DND-41 (cell line): ENCODE measurements around the gene NLRP8.

Experiments
- ATAC-seq: fragments of 200-7000 bp; cut with Tn5 transposase; 3 replicates; pipeline ENCODE4 v1.9.1; 2021; ENCODE audit warnings: low read depth; ENCODE audit not compliant: insufficient read depth
- DNase-seq: peaks from one replicate; pipeline ENCODE4 v3.0.0-alpha.2; 2020
- H2AFZ ChIP-seq: 2 replicates; pipeline ENCODE4 v1.6.0; 2012; ENCODE audit warnings: low read depth, low read length
- H3K27ac ChIP-seq: 2 replicates; pipeline ENCODE4 v1.5.1; 2012; ENCODE audit warnings: low read length, inconsistent platforms
- H3K27me3 ChIP-seq: fragments of 200-600 bp; sonication (generic); 2 replicates; pipeline ENCODE4 v1.6.0; 2012; ENCODE audit warnings: low read length, mild to moderate bottlenecking, inconsistent platforms; ENCODE audit not compliant: insufficient read depth, poor library complexity
- H3K36me3 ChIP-seq: 2 replicates; pipeline ENCODE4 v1.5.1; 2012; ENCODE audit warnings: low read length, inconsistent platforms; ENCODE audit not compliant: insufficient read depth
- H3K4me1 ChIP-seq: 2 replicates; pipeline ENCODE4 v1.5.1; 2012; ENCODE audit warnings: mild to moderate bottlenecking, low read length; ENCODE audit not compliant: insufficient read depth
- H3K4me2 ChIP-seq: 2 replicates; pipeline ENCODE4 v1.6.0; 2012; ENCODE audit warnings: mild to moderate bottlenecking, moderate library complexity, low read length, inconsistent platforms; ENCODE audit not compliant: insufficient read depth
- H3K4me3 ChIP-seq, 2 experiments: fragments of 200-600 bp in 1 of 2; shearing (Covaris generic) in 1 of 2; 2 replicates each; pipeline ENCODE4 v1.5.1; 2012 to 2016; ENCODE audit warnings: inconsistent platforms in 2 of 2, low read length in 2 of 2, mild to moderate bottlenecking in 2 of 2, low read depth in 1 of 2, moderate library complexity in 1 of 2
- H3K79me2 ChIP-seq: 2 replicates; pipeline ENCODE4 v1.6.0; 2012; ENCODE audit warnings: low read length, inconsistent platforms; ENCODE audit not compliant: insufficient read depth
- H3K9ac ChIP-seq: 2 replicates; pipeline ENCODE4 v1.6.0; 2012; ENCODE audit warnings: low read depth, mild to moderate bottlenecking, inconsistent platforms, low read length, moderate library complexity
- H3K9me3 ChIP-seq: 2 replicates; pipeline ENCODE4 v1.5.1; 2012; ENCODE audit warnings: low read length, moderate library complexity, mild to moderate bottlenecking, inconsistent platforms; ENCODE audit not compliant: insufficient read depth, severe bottlenecking
- H4K20me1 ChIP-seq: 2 replicates; pipeline ENCODE4 v1.6.0; 2012; ENCODE audit warnings: low read length; ENCODE audit not compliant: insufficient read depth
- EZH2 ChIP-seq: IDR thresholded peaks from 3 replicates; pipeline ENCODE4 v1.6.1; 2012; ENCODE audit warnings: borderline replicate concordance, low read depth, mild to moderate bottlenecking, moderate library complexity, low read length, inconsistent platforms; ENCODE audit not compliant: severe bottlenecking
- TF ChIP-seq, protein P1 (sequence below): IDR thresholded peaks from 2 replicates; pipeline ENCODE4 v1.5.1; 2012; ENCODE audit warnings: borderline replicate concordance, low read length, moderate library complexity, mild to moderate bottlenecking; ENCODE audit not compliant: poor library complexity, severe bottlenecking; ENCODE audit errors: extremely low read depth

The NLRP8 gene

DNA sequence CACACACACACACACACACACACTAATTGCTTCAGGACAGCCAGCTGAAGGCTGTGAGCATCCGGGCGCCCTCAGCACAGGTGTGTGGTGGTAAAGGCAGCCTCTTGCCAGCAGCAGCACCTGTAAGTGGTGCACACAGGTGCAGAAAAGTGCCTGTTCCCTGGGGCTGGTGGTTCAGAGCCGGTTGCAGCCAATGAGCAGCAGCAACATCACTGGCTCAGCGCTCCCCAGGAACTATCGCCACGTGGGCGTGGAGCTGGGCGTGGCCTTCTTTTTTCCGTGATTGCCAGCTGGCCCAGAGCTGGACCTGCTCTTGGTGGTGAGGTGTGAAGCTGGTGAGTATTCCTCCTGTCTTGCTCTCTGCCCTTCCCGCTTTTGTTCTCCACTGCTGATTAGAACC is 38.9 kb downstream of the NLRP8 start, which contains the start of gene NLRP5:
Gene NLRP5 (plus strand): TSS at position 289 of the 400 bp plus-strand sequence.
- Histone ChIP-seq H3K4me2 (no peak within 1 kb of the TSS), H3K9ac (no peak within 1 kb of the TSS), H3K36me3 (no peaks in the 10 kb centered on the region), H3K27me3 (no peaks in the 10 kb centered on the region), H4K20me1 (no peaks in the 10 kb centered on the region), H3K4me3 (no peak within 1 kb of the TSS), H3K9me3 (no peaks in the 10 kb centered on the region), H3K79me2 (no peaks in the 10 kb centered on the region), H3K4me1 (no peaks in the 10 kb centered on the region), H3K27ac (no peak within 1 kb of the TSS), H2AFZ (no peak within 1 kb of the TSS)
- DNase-seq (no peak), ATAC-seq (no peak)
- no peak for TF ChIP-seq EZH2
- TF ChIP-seq, protein P1, sequence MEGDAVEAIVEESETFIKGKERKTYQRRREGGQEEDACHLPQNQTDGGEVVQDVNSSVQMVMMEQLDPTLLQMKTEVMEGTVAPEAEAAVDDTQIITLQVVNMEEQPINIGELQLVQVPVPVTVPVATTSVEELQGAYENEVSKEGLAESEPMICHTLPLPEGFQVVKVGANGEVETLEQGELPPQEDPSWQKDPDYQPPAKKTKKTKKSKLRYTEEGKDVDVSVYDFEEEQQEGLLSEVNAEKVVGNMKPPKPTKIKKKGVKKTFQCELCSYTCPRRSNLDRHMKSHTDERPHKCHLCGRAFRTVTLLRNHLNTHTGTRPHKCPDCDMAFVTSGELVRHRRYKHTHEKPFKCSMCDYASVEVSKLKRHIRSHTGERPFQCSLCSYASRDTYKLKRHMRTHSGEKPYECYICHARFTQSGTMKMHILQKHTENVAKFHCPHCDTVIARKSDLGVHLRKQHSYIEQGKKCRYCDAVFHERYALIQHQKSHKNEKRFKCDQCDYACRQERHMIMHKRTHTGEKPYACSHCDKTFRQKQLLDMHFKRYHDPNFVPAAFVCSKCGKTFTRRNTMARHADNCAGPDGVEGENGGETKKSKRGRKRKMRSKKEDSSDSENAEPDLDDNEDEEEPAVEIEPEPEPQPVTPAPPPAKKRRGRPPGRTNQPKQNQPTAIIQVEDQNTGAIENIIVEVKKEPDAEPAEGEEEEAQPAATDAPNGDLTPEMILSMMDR: no peak

DNA sequence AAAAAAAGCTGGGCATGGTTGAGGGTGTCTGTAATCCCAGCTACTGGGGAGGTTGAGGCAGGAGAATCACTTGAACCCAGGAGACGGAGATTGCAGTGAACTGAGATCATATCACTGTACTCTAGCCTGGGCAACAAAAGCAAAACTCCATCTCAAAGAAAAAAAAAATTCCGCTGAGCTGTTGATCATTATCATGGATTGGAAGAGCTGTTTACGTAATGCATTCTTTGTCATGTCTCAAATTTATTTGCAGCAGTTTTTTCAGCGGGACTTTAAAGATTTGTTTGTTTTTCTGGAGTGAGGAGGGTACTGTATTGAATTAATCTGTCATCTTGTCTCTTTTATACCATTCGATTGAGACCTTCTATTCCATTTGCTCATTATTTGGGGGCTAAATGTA is 43.2 kb downstream of the NLRP8 start:
- ATAC-seq (no peak), DNase-seq (no peak)
- H3K4me2 ChIP-seq: no peak overlapping the region
- no peaks in the 10 kb centered on the region for H4K20me1 ChIP-seq
- no peaks in the 10 kb centered on the region for H3K4me1 ChIP-seq
- no peaks in the 10 kb centered on the region for H3K9me3 ChIP-seq
- H3K36me3 ChIP-seq: no peaks in the 10 kb centered on the region
- H3K4me3 ChIP-seq: no peak overlapping the region
- no peaks in the 10 kb centered on the region for H3K79me2 ChIP-seq
- H3K27me3 ChIP-seq: no peaks in the 10 kb centered on the region
- H3K9ac ChIP-seq: no peak overlapping the region
- no peak for TF ChIP-seq EZH2
- TF ChIP-seq, protein P1: no peak
- H3K27ac ChIP-seq: no peak overlapping the region
- H2AFZ ChIP-seq: no peak overlapping the region

DNA sequence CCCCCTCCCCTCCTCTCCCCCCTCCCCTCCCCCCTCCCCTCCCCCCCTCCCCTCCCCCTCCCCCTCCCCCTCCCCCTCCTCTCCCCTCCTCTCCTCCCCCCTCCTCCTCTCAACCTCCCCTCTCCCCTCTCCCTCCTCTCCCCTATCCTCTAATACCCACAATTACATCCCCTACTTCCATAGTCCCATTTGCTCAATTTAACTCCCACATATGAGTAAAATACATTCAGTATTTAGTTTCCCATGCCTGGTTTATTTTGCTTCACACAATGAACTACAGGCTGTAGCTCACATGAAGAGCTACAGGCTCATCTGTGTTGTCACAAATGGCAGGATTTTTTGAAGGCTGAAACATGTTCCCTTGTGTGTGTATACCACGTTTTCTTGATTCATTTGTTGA is 45.9 kb downstream of the NLRP8 start:
- Histone ChIP-seq H3K9ac (no peak overlapping the region), H3K27me3 (no peaks in the 10 kb centered on the region), H3K79me2 (no peaks in the 10 kb centered on the region), H3K4me1 (no peaks in the 10 kb centered on the region), H3K4me3 (no peak overlapping the region), H3K9me3 (no peaks in the 10 kb centered on the region), H3K36me3 (no peaks in the 10 kb centered on the region), H4K20me1 (no peaks in the 10 kb centered on the region), H3K4me2 (no peak overlapping the region), H2AFZ (no peak overlapping the region), H3K27ac (no peak overlapping the region)
- TF ChIP-seq EZH2: no peak
- TF ChIP-seq, protein P1: no peak
- DNase-seq (no peak), ATAC-seq (no peak)

DNA sequence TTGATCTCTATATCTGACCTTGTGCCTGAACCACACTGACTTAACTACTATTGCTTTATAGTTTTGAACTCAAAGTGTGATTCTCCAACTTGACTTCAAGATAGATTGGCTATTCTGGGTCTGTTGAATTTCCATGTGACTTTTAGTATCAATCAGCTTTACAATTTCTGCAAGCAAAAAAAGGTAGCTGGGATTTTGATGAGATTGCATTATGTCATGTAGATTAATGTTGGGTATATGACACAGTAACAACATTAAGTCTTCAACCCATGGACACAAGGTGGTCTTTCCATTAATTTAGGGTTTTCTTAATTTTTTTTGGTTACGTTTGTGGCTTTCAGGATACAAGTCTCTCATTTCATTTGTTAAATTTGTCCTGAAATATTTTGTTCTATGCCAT is 67.1 kb downstream of the NLRP8 start:
- H3K9me3 ChIP-seq: no peaks in the 10 kb centered on the region

More for the DNA sequence above, 67.1 kb downstream of the NLRP8 start:
- Histone ChIP-seq H3K4me3 (no peak overlapping the region), H4K20me1 (no peaks in the 10 kb centered on the region), H3K36me3 (no peaks in the 10 kb centered on the region), H3K27me3 (no peaks in the 10 kb centered on the region), H3K79me2 (no peaks in the 10 kb centered on the region), H2AFZ (no peak overlapping the region), H3K27ac (no peak overlapping the region), H3K4me2 (no peak overlapping the region), H3K9ac (no peak overlapping the region), H3K4me1 (no peaks in the 10 kb centered on the region)
- DNase-seq (no peak), ATAC-seq (no peak)
- TF ChIP-seq, protein P1: no peak
- no peak for TF ChIP-seq EZH2
